Neural crest cell (in vitro differentiated cells): ENCODE results near the gene PRKCE. TPM values are rescaled to one million over a fixed set of nuclear protein-coding genes. Genes with fewer than 3 reads are reported as not detected.
"Not testable (repeated sequence)": the region's sequence is repeated elsewhere in the genome, so short reads cannot be mapped to it uniquely, and the experiment has no call there.

ENCODE experiments used
- DNase-seq: peaks from one replicate; pipeline ENCODE4 v3.0.0; 2021; ENCODE audit warnings: low read depth, mixed read lengths, low spot score
- H3K27ac Mint-ChIP-seq: one replicate; pipeline ENCODE4 v1.8.0; 2021; ENCODE audit warnings: mild to moderate bottlenecking, mixed read lengths; ENCODE audit not compliant: unreplicated experiment
- H3K27me3 Mint-ChIP-seq: 2 replicates; pipeline ENCODE4 v1.8.0; 2021; ENCODE audit warnings: low read depth, mild to moderate bottlenecking, mixed read lengths
- H3K36me3 Mint-ChIP-seq: 2 replicates; pipeline ENCODE4 v1.8.0; 2021; ENCODE audit warnings: low read depth, mild to moderate bottlenecking, mixed read lengths
- H3K4me1 Mint-ChIP-seq: 2 replicates; pipeline ENCODE4 v1.8.0; 2021; ENCODE audit warnings: mixed read lengths
- H3K4me3 Mint-ChIP-seq: one replicate; pipeline ENCODE4 v1.8.0; 2021; ENCODE audit warnings: mild to moderate bottlenecking, mixed read lengths
- H3K9me3 Mint-ChIP-seq: 2 replicates; pipeline ENCODE4 v1.8.0; 2021; ENCODE audit warnings: mixed read lengths
- total RNA-seq: library from RNA; stranded (reverse); gene quantifications from 2 replicates; pipeline ENCODE4 v1.2.1, GENCODE V29; 2021
- TF ChIP-seq, protein P1 (sequence below): fragments of 200-600 bp; sonication (generic); conservative IDR thresholded peaks from 2 replicates; pipeline ENCODE4 v1.5.0; 2021; ENCODE audit warnings: antibody characterized with exemption, mild to moderate bottlenecking

The PRKCE gene
- total RNA-seq, 1 donor from 2014 or later: 15.6 TPM

- no peaks in the 10 kb centered on the region for H3K9me3 Mint-ChIP-seq
- peaks cover 2% of the 10 kb centered on the region for H3K36me3 Mint-ChIP-seq
- H3K4me3 Mint-ChIP-seq: no peak overlapping the region
- no peak overlapping the region for H3K27ac Mint-ChIP-seq
- DNase-seq: no peak
- H3K27me3 Mint-ChIP-seq: no peaks in the 10 kb centered on the region
- TF ChIP-seq, protein P1, sequence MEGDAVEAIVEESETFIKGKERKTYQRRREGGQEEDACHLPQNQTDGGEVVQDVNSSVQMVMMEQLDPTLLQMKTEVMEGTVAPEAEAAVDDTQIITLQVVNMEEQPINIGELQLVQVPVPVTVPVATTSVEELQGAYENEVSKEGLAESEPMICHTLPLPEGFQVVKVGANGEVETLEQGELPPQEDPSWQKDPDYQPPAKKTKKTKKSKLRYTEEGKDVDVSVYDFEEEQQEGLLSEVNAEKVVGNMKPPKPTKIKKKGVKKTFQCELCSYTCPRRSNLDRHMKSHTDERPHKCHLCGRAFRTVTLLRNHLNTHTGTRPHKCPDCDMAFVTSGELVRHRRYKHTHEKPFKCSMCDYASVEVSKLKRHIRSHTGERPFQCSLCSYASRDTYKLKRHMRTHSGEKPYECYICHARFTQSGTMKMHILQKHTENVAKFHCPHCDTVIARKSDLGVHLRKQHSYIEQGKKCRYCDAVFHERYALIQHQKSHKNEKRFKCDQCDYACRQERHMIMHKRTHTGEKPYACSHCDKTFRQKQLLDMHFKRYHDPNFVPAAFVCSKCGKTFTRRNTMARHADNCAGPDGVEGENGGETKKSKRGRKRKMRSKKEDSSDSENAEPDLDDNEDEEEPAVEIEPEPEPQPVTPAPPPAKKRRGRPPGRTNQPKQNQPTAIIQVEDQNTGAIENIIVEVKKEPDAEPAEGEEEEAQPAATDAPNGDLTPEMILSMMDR: no peak
- peaks cover 12% of the 10 kb centered on the region for H3K4me1 Mint-ChIP-seq
Observed at GRCh38 chr2:45913539-45913938, 262.1 kb downstream of the PRKCE start.

DNA sequence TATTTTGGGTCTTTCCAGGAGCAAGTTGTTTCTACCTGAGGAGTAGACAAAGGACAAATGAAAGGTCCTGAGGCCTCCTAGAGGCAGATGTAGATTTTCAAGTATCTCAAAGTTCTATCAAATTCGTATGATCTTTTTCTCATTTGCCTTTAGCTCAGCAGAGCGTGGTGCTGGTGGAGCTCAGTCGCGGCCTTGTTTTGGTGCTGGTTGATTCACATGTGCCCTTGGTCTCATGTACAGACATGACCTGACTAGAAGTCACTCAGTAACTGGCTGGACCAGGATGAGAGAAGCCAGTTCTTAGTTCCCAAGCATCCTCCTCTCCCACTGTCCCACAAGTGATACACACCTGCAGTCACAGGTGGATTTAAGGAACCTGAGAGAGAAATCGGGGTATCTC is 264.0 kb downstream of the PRKCE start:
- Mint-ChIP-seq H3K27me3 (no peaks in the 10 kb centered on the region), H3K36me3 (peaks cover 2% of the 10 kb centered on the region), H3K9me3 (no peaks in the 10 kb centered on the region), H3K4me1 (no peaks in the 10 kb centered on the region), H3K27ac (no peak overlapping the region), H3K4me3 (no peak overlapping the region)
- DNase-seq: no peak
- TF ChIP-seq, protein P1: no peak

- not testable (repeated sequence) for H3K27me3 Mint-ChIP-seq, H3K4me1 Mint-ChIP-seq, H3K9me3 Mint-ChIP-seq, H3K36me3 Mint-ChIP-seq, H3K4me3 Mint-ChIP-seq, DNase-seq, H3K27ac Mint-ChIP-seq
Observed at GRCh38 chr2:45917561-45918176, 266.2 kb downstream of the PRKCE start.

- Mint-ChIP-seq H3K9me3 (no peaks in the 10 kb centered on the region), H3K4me1 (no peaks in the 10 kb centered on the region), H3K36me3 (peaks cover 2% of the 10 kb centered on the region), H3K27me3 (no peaks in the 10 kb centered on the region), H3K4me3 (no peak overlapping the region), H3K27ac (peak overlapping the region; percentile 83)
- TF ChIP-seq, protein P1: no peak
- DNase-seq: no peak
Observed at GRCh38 chr2:45918463-45919159, 267.1 kb downstream of the PRKCE start.

DNA sequence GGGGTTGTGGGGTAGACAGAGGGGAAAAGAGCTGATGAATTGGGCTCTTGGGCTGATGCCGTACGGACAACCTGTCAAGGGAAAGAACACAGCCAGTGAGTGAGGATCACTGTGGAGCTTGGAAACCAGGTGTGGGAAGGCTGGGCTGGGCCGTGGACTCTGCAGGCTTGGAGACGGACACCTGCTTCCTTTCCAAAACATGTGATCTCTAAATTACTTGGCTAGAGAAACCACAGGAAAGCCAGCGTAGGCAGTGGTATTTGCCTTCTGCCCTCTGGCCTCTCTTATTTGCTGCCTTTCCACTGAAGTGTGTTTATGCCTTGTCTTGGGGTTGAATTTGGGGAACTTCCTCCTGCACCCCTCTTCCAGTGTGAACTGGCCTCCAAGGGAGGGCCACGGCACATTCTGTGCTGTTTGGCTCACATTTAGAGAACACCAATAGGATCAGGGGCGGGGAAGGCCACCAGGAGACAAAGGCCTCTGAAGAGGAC is 267.7 kb downstream of the PRKCE start:
- Mint-ChIP-seq H3K4me3 (no peak overlapping the region), H3K36me3 (peaks cover 2% of the 10 kb centered on the region), H3K27me3 (no peaks in the 10 kb centered on the region), H3K27ac (peak overlapping the region; percentile 83), H3K9me3 (no peaks in the 10 kb centered on the region), H3K4me1 (no peaks in the 10 kb centered on the region)
- TF ChIP-seq, protein P1: no peak
- DNase-seq: no peak

GRCh38 chr2:45919711-45920111 is 268.2 kb downstream of the PRKCE start:
- Mint-ChIP-seq H3K27me3 (no peaks in the 10 kb centered on the region), H3K9me3 (no peaks in the 10 kb centered on the region)

More at GRCh38 chr2:45919711-45920111, 268.2 kb downstream of the PRKCE start:
- peaks cover 2% of the 10 kb centered on the region for H3K36me3 Mint-ChIP-seq
- no peak overlapping the region for H3K4me3 Mint-ChIP-seq
- TF ChIP-seq, protein P1: no peak
- H3K27ac Mint-ChIP-seq: no peak overlapping the region
- H3K4me1 Mint-ChIP-seq: peaks cover 3% of the 10 kb centered on the region
- DNase-seq: no peak
